NCI-H2227 treated with DMSO at 0.1 percent for 48 hours (cell line): ENCODE results near the gene PRPF6.
A peak's percentile ranks its signal among the peaks of the same experiment; 100 is the strongest.

Source experiments
- DNase-seq: peaks from one replicate; lab custom pipeline; 2025; lab: John Stamatoyannopoulos, UW

PRPF6 gene

DNA sequence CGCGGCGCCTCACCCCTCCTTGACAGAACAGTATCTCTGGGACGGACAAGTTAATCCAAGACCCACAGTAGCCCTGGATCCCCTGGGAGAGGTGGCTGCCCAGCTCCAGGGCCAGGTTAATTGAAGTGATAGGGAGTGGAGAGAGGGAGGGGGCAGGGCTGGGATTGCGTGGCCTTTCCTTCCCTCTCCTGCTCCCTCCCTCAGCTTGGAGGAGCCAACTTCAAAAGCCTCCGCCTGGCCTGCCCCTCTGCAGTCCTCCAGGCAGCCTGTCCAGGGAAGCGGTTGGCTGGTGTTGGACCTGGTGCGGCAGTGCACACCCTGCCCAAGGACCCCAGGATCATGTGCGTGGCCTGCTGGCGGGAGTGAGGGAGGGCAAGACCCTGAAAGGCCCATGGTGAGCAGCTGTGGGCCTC, 55.0 kb downstream of the PRPF6 start, which contains the start of gene C20orf204:
Gene C20orf204, plus strand, starts transcription at position 250 of the 413 bp plus-strand sequence. Its CDS starts 142 bp downstream, at position 392.
- no peak for DNase-seq

DNA sequence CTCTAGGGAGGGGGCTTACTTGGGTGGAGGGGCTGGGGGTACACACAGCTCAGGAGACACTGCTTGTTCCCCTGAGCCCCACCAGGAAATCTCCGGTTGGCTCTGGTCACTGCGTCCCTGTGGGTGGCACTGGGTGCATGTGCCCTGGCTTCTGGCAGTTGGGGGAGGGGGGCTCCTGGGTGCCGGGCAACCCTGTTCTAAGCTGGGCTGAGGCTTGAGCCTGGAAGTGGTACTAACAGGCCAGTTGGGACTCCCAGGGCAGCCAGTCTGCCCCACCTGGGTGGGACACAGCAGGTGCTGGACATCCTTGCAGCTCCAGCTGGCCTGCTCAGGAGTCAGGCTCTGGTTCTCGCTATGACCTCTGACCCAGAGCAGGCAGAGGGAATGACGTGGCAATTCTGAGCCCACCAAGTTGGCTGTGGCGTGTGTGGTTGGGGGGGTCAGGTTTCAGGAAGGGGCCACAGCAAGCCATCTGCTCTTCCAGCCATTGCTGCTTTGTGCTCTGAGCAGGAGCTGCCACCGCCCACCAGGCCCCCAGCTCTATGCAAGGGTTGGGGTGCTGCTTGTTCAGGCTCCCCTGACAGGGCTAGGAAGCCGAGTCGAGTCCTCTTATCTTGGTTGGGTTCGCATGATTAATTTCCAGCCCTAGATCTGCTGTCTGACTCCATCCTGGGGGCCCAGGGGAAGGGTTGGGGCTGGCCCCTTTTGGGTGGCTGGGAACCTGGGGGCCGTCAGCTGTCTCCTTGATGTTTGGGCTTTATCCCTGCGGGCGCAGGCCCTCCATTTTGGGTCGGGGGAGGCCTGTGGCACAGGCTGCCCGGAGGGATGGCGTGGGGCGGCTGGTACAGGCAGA, 55.6 kb downstream of the PRPF6 start:
- no peak for DNase-seq

DNA sequence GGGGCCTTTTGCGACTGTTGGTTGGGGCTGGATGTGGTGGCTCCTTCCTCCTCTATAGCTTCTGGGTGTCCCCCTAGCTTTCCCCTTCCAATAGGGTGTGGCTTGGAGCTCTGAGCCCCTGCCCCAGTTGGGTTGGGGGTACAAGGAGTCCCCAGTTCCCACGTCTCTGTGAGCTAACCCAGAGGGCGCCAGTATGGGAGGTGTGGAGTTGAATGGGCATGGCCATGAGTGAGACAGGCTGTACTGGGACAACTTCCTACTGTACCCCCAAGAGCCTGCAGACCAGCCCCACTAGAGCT, 56.2 kb downstream of the PRPF6 start:
- DNase-seq, result no peak

DNA sequence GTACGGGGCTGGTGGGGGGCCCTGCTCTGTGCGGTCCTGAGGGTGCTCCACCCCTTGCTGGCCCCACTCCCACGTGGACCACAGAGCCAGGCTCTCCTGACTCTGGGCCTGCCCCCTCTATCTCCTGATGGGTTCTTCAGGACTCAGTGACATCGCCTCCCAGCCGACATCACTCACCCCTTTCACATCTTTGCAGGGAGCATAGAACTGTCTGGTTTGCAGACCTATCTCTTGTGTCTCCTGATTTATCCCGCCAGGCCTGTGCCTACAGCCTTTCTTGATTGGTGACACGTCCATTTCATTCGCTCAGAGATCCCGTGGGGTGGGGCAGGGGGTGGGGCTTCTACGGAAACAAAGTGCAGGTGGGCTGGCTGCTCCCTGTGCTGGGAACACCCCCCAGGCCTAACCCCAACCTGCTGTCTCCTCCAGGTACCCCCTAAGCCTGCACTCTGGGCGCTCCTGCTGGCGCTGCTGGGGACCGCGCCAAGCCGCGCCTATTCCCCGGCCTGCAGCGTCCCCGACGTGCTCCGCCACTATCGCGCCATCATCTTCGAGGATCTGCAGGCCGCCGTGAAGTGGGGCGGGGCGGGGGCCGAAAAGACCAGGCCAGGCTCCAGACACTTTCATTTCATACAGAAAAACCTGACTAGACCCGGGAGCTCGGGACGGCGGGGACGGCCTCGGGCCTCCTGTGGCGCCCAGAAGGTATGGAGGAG, 56.7 kb downstream of the PRPF6 start:
- peak; percentile 34 for DNase-seq

DNA sequence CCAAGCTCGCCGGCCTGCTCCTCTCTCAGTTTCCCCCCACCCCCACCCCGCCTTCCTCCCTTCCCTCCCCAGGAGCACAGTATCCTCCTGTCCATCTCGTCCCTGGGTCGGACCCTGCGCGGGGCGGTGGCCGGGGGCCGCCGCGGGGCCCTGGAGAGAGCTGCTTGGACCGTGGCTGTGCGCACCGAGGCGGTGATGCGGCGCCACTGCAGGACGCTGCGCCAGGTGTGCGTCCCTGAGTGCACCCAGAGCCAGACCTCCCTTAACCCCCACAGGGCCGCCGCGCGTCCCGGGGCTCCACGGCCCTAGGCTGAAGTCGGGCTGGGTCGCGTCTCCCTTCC, 57.3 kb downstream of the PRPF6 start:
- DNase-seq, result no peak

DNA sequence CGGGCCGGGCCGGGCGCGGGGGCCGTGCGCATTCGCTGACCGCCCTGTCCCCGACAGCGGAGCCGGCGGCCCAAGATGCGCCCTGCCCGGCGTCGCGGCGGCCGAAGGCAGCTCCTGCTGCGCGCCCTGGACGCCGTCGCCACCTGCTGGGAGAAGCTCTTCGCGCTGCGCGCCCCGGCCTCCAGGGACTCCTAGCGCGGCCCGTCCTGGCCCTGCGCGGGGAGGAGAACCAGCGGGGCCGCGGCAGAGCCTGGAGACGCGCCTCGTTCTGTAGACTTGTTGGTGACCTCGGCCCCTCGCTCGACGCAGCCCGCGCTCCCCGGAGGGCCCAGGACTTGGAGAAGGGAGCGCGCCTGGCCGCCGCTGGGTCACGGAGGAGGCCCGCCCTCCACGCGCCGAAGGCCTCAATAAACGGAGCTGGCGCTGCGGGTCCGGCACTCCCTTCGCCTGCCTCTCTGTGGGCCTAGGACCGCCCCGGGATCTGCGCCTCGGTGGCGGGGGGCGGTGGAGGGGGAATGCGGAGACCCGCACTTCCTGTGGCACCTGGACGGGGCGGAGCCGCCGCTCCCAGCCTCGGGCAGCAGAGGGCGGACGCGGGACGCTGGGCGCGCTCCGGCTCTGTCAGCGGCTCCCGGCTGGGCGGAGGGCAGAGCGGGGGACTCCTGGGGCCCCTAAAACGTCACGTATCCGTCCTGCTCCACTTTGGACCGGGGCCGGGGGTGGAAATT, 57.8 kb downstream of the PRPF6 start:
- DNase-seq, result peak; percentile 42

DNA sequence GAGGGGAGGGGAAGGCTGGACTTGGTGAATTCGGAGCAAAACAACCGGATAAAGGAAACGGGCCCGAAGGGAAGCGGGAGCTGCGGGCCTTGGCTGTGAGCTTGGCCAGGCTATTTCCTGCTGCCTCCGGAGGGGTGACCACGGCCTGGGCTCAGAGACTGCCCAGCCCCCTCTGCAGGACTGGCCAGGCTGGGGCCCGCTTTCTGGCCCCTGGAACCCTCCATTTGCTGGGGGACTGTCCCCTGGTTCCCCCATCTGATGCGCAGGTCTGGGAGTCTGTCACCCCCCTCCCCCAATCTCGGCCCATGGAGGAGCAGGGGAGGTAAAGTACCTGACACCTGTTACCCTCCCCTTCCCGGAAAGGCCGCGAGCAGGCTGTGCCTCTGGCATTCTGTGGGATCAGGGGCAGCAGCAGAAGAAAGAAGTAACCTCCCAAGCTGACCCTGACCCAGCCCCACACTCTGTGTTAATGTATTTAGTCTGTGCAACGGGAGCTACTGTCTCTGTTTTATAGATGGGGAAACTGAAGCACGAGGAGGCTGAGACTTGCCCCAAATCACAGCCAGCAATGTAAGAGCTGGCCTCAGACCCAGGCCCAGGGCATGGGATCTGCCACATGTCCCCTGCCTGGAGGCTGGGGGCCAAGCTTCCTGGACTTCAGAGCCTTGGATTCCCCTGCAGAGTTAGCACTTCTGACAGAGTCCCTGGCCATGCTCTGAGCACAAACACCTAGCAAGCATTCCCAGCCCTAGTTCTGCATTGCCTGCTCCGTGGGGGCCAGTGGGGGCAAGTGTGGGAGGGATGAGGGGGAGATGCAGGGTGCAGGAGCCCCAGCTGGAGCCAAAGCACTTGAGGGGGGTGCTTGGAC, 58.6 kb downstream of the PRPF6 start:
- no peak for DNase-seq

DNA sequence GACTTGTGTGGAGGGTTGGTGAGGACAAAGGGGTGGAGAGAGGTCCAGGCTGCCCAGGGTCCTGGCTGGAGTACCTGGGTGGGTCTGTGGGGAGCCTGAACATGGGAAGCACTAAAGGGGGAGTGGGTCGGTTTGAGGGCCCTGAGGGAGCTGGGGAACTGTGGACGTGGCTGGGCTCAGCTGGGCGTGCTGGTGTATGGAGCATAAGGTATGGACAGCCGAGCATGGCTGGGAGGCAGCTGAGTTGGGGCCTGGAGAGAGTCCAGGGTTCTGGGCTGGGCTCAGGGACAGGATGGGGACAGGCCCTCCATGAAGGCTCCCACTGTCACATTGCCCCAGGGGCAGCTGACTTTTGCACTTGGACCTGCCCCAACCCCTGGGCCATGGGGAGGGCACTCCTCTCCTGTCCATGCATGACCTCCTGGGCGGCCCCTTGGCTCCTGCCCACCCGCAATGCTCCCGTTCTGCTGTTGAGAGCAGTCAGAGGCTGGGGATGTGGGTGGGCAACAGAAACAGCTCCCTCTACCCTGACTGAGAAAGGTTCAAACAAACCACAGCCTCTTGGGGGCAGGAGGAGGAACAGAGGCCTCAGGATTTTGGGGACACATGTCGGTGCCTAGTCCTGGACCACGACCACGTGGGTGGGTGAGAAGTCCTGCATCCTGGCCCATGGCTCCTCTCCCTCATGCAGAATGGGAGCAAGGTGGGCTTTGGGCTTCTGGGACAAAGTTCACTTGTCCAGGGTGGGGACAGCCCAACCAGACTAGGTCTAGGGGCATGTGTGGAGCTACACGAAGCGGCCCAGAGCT, 59.5 kb downstream of the PRPF6 start:
- no peak for DNase-seq

DNA sequence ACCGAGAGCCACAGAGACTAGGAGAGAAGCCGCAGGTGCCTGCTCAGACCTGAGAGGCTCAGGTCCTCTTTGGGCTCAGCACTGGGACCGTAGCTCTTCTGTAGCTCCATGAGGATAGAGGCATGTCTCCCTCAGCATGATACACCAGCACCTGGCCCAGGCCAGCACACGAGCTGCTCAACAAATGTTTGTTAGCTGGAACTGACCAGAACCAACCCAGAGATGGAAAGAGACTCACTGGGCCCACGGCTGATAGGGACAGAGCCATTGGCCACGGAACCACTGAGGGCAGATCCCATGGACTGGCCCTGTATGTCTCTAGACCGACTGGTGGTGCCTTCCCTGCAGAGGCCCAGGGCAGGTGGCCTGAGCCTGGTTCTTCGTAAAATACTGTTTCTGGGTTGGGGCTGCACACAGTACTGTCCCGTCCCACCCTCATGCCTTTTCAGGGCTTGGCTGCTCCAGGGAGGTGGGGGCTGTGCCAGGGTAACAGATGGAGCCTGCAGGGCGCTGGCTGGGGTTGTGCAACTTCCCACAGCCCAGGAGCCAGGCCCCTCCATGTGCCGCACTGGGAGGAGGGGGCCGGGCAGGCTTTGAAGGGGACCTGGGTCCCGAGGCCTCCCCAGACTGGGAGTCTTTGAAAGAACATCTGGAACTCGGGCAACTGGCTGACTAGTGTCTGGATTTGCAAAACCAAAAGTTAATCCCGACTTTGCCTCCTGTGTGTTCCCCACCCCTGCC, 60.3 kb downstream of the PRPF6 start:
- DNase-seq, result no peak

DNA sequence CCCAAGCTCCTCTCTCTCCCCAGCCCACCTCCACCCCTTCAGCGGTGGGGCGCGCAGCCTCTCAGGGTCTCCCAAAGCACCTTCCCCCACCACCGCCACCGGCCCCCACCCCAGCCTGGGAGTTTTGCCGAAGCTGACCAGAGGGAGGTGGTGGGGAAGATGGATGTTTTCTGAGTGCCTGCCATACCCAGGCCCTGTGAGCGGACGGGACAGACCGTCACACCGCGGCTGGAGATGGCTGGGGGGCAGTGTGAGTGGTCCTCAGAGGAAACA, 60.8 kb downstream of the PRPF6 start:
- no peak for DNase-seq

DNA sequence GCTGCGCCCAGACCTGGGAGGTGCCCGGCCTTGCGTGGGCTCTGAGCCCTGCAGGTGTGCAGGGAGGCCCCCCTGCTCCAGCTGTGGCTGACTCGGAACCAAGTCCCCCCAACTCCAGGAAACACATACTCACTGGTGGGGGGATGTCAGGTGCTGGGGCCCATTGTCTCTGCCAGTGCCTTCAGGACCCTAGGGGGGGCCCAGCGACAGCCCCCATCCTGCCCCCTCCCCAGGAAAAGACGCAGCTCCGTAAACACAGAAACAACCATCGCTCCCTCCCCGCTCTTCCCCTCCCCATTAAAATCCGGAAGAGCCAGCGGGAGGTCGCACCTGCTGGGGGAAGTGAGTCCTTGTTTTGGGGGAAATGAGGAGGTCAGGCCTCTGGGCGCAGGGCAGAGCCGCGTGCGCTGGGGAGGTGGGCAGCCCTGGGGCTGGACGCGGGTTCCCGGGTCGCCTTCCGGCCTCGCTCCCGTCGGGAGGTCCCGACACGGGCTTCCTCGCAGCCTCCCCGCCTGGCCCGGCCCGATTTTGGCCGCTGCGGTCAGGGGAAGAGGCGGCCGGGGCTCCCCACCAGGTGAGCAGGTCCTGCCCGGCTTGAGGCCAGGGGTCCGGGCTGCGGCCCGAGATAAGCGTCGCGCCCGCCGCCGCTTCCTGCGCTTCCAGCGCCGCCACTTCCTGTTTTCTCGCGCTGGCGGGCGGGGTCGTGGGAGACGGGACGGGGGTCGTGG, 61.3 kb downstream of the PRPF6 start:
- no peak for DNase-seq

DNA sequence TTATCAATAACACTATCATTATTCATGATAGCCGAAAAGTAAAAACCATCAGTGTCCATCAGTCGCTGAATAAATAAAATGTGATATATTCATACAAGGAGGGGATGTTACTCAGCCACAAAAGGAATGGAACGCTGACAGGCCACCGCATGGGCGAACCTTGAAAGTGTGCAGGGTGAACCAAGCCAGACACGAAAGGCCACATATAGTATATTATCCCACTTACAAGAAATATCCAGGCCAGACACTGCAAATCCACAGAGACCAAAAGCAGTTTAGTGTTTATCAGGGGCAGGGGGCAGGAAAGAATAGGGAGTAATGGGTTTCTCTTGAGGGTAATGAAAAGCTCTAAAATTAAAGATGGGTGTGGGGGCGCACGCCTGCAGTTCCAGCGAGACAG, 62.8 kb downstream of the PRPF6 start:
- no peak for DNase-seq

DNA sequence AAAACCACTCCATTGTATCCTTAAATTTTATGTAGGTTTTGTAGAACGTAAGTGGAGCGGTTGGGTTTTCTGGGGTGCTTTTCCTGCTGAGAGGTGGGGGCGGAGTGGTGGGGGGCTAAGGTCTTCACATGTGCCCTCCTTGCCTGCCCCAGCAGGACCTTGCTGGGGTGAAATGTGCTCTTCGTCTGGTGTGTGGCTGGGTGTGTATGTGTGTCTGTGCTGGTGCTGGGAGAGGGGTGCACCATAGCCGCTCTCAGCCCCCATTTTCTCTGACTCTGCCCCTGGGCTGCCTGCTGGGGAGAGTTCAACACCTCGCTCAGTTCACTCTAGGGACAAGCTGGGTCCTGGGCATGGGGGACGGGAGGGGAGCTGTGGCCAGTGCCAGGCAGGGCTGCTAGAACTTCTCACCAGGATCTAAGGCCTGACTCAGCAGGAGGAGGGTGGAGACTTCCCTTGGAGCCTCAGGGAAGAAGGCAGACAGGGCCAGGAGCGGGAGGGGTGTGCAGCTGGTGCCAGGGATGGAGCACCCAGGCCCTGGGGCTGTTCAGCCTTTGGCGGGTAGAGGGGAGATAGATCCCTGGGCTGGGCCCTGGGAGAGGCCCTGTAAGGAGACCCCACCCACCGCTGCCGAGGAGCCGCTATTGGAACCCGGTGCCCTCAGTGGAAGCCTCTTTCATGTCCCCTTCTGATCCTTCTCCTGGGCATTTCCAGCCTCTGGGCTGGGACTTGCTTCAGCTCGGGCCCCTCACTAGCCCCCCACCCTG, 63.7 kb downstream of the PRPF6 start:
- no peak for DNase-seq

DNA sequence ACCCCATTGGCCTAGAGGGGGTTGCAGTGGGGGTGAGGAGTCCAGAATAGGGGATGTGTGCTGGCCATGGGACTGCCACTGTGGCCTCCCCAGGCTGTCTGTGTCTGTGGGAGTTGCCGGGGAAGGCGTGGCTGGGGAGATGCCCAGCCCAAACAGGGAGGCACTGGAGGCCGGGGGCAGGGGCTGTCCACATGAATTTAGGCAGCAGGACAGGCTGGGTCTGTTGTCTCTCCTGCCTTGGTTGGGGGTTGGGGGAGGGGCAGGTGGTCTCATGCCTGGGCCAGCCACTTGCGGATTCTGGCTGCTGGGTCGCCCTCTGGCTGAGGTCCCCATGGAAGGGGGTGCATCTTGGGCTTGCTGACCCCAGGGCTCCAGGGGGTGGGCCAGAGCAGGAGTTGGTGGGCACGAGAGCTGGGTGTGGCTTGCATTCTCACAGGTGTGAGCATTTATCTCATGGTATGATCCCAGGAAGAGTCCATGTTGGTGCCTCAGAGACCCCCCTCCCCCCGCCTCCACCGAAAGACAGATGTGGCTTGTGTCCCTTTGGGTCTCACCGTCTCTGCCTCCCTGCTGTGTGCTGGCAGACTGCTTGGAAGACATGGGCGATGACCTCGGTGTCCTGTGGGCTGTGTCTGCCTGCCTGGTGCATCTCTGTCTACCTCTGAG, 64.5 kb downstream of the PRPF6 start:
- DNase-seq, result no peak

DNA sequence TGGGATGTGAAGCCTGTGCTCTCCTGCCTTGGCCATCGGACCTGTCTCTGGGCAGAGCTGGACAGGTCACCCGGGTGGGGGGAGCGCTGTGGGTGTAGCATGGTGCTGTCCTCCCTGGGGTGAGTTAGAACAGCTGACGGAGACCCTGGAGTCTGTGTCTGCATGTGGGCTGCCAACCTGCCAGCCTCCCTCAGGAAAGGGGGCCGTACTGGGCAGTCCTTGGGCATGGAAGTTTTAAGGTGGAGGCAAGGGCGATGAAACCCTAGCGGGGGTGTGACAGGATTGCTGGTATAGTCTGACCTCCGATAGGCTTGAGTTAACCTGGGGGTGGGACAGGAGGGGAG, 66.1 kb downstream of the PRPF6 start:
- no peak for DNase-seq

DNA sequence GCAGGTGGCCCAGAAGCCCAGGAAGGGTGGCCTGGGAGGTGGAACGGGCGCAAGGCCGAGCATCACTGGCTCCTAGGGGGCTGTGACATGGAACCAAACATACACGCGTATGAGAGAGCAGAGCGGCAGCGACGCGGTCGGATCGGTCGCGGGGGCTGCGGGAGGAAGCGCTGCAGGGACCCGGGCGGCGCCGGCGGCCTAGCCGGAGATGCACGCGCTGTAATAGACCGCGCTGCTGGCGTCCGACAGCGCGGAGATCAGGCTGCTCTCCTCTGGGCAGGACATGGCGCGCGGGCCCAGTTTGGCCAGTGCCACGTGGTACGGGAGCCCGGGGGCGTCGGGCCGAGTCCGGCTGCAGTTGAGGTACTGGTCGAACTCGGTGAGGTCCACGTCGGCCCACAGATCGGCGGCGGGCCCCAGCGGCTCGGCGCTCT, 67.1 kb downstream of the PRPF6 start:
- DNase-seq, result no peak

DNA sequence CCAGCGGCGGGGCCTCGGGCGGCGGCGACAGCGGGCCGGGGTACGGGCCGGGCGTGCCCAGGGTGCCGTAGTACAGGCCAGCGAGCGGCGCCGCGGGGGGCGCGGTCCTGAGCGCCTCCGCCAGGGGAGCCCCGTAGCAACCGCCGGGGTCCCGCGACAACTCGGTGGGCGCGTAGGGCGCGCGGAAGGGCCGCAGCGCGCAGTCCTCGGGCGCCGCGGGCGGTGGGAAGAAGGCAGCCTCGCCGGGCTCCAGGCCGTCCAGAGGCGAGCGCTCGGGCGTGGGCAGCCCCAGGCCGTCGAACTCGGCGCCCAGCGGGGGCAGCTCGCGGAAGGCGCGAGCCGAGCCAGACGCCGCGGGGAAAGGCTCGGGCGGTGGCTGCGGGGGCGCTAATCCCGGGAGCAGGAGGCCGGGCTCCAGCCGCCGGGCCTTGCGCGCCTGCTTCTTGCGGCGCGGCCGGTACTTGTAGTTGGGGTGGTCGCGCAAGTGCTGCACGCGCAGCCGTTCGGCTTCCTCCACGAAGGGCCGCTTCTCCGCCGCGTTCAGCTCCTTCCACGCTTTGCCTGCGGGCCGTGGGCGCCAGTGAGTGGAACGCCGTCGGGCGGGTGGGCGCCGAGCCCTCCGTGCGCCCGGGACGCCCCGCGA, 67.6 kb downstream of the PRPF6 start:
- DNase-seq, result no peak
